Inferior parietal cortex (tissue), 1 donor: Measurements from ENCODE around the gene PYURF.

Experiments
- DNase-seq: peaks from one replicate; pipeline ENCODE4 v3.0.0-alpha.2; 2016; ENCODE audit errors: extremely low spot score

Gene PYURF

DNA sequence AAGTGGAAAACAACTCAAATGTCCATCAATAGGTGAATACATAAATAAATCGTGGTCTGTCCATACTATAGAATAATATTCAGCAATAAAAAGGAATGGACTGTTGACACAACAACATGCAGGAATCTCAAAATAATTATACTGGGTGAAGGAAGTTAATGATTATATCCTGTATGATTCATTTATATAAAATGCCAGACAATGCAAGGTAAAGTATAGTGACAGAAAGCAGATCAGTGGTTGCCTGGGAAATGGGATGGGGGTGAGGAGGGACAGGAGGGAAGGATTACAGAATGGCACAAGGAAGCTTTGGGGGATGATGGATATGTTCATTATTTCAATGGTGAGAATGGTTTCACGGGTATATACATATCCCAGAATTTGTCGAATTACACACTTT is 12.3 kb downstream of the PYURF start:
- no peak for DNase-seq

DNA sequence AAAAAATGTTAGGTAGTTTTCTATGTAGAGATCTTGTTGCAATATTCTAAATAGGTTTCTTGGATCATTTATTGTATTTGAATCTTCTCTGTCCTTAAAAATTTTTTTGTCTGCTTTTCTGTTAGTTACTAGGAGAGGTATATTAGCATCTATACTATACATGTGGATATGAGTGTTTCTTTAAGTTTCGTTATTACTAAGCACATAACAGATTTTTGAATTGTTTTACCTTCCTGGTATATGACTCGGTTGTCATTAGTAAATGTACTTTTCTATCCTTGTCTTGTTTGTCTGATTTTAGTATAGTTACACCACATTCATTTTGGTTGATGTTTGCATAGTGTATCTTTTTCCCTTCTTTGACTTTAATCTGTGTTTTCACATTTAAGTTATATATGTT is 20.2 kb downstream of the PYURF start:
- no peak for DNase-seq

DNA sequence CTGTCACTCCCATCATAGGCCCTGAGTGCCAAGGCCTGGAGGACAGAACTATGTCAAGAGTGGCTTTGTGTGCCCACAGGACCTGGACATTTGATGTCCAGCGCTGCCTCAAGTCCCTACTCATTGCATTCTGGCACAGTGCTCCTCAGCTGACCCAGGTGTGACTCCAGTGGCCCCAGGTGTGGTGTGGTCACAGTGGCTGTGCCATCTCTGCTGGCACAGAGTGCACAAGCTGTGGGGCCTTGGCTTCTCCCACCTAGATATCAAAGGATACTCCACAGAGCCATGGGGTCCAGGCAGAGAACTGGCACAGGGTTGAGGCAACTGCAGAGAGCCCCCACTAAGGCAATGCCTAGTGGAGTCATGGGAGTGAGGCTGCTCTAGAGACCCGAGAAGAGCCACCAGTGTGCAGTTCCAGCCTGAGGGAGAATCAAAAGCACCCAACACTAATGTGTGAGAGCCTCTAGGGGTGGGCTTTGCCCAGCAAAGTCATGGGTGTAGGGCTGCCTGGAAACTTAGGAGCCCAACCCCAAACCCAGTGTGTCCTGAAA is 25.6 kb downstream of the PYURF start:
- no peak for DNase-seq

DNA sequence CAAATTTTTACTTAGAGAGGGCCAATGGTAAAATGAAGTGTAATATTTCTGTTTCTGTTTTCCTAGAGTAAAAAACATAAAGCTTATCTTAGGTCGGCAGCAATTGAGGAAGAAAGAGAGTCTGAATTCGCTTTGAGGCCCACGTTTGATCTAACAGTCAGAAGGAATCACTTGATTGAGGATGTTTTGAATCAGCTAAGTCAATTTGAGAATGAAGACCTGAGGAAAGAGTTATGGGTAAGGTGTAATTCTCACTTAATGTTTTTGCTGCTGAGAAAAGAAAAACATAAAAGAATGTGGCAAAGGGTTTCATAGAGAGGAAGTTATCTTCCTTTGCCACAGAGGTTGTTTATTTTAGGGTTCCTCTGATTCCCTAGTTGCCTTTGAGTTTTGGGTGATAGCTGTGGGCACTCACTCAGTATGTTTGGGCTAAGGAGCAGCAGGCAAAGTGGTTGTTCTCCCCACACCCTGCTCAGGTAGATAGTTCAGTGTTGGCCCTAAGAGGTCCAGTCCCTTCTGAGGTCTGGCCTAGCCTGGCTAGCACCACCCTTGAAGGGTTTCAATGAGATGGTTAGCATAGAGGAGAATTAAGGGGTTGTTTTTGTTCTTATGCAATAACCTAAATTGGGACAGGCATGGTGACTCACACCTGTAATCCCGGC is 34.3 kb downstream of the PYURF start:
- DNase-seq = no peak

DNA sequence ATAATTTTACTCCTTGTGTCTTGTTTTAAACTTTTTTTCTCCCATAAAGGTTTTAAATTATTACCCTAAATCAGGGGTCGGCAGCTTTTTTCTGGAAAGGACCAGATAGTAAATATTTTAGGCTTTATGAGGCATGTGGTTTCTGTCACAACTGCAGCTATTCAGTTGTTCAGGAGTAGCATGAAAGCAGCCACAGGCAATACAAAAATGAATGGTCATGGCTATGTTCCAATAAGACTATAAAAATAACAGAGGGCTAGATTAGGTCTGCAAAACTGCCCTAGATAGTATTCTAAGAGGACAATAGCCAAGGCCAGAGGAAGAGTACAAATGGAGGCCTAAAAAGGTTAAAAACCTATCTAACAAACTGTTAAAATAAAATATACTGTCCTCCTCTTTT is 42.0 kb downstream of the PYURF start:
- DNase-seq = no peak

DNA sequence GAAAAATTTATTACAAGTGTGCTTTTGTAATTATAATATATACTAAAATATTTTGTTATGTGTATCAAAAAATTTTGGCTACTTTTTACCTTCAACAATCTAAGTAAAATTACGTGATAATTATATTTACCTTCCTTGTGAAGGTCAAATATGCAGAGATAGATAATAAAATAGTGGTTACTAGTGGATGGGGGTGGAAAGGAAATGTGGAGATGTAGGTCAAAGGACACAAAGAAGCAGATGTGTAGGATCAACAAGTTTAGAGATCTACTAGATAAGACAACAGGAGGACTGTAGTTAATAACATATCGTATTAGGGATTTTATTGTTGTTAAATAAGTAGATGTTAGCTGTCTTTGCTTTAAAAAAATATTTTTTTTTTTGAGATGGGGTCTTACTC is 45.3 kb downstream of the PYURF start:
- no peak for DNase-seq

DNA sequence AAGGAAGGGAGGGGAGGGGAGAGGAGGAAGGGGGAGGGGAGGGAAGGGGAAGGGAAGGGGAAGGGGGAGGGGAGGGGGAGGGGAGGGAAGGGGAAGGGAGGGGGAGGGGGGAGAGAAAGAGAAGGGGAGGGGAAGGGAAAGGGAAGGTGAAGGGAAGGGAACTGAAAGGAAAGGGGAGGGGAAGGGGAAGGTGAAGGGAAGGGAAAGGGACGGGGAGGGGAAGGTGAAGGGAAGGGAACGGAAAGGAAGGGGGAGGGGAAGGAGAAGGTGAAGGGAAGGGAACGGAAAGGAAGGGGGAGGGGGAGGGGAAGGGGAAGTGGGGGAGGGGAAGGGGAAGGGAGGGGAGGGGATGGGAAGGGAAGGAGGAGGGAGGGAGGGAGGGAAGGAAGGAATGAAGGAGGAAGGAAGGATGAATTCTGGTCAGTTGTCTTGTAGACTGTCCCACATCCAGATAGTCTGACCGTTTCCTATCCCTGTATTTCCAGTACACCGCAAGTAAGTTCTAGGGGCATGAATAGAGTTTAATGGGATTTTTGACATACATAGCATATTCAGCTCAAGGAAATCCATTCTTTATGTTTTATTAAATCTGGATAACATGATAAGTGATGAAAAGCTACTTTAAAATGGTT is 46.2 kb downstream of the PYURF start:
- no peak for DNase-seq
